DMS153 treated with DMSO at 0.1 percent for 48 hours (cell line): Measurements from ENCODE around the gene XDH.

ENCODE experiments used
- DNase-seq: peaks from one replicate; lab custom pipeline; 2025; ENCODE audit not compliant: unreplicated experiment; lab: John Stamatoyannopoulos, UW

The XDH gene

DNA sequence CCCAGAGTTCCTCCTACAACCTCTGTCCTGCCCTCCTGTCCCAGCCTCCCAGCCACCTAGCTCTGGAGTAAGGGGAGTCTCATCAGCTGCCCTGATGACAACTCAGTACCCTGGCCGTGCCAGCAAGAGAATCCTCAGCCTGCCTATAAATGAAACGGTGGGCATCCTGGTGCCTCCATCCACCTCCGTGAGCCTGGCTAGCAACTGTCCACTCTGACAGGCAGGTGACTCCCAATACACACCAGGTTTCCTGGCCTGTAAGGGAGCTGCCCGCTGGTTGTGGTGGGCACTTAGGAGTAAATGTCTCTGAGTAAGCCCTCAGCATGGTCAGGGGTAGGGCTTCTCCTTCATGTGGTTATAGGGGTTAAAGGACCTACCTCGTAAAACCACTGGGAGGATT, 81.5 kb downstream of the XDH start:
- no peak for DNase-seq

DNA sequence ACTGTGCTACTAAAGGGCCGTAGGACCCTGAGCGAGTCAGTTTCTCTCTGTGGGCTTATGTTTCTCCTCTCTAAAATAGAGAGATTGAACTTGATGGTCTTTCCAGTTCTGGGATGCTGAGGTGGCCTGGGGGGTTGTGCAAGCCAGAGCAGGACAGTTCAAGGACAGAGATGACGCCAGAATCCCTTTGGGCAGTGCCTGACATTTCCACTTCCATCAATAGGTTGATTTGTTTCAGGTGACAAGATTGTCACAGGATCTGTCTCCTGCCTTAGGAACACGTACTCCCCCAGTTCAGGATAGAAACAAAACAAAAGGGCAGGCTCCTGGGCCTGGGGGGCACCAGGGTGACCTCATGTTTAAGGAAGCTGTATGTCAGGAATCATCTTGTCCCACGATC, 82.0 kb downstream of the XDH start:
- no peak for DNase-seq

DNA sequence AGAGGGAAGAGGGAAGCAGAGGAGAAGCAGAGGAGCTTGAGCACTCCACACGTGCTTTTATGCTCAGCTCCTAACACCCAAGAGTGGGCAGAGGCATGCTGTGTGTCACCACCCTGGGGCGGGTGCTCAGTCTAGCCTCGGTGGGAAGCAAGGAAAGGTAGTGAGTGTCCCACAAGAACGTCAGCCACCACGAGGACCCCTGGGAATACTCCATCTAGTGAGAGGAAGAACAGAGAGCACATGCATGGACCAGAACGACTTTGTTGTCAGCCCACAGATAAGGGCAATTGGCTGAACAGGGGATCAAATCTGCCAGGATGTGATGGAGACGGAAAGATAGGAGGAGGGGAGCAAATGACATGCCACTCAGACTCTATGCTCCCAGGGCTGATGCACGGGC, 83.4 kb downstream of the XDH start:
- no peak for DNase-seq

DNA sequence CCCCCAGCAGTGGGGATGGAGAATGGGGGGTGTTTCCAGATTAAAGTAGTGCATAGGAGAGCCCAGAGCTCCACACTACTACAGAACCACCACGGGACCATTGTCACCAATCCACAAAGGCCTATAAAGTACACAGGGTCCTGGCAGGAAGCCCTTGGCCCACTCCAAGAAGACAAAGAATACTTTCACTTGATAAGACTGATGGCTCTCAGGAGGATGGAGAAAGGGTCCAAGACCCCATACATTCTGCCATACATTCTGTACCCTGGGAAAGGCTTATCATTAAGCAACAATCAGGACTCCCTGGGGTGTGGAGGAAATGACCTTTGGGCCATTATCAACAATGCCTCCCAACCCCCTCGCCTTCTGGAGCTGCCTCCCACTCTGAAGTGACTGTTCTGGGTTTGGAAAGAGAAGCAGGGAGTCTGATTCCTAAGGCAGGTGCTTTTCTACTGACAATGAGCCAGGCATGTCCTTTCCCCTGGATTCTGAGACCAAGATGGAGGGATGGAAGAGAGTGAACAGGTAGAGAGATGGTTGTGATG, 85.4 kb downstream of the XDH start:
- no peak for DNase-seq

DNA sequence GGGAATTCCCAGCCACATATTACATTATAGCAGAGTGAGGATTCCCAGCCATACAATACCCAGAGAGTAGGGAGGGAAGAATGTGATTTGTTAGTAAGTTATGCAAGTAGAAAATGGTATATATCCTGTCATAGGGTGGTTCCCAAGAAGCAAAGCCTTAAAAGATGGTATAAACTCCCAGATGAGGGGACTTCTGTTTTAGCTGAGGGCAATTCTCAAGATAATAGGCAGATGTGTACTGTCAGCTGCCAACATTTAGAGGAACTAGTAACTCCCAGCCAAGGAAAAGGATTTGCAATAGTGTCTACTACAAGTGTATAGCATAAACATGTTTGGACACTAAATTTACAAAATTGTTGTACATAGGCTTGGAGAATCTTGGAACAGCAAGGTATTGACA, 86.5 kb downstream of the XDH start:
- DNase-seq: no peak

DNA sequence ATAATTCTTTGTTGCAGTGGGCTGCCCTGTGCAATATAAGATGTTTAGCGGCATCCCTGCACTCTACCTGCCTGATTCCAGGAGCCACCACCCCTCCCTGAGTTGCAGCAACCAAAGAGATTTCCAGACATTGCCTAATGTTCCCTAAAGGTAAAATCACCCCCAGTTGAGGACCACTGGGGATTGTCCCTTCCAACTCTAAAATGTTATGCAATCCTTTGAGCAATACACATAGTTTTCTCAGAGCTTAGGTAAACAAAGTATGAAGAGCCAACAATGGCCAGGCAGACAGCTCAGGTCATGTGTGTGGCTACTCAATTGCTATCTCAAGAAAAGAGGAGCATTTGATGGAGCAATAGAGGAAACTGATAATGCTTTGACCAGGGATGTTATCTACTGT, 87.0 kb downstream of the XDH start:
- DNase-seq: no peak

DNA sequence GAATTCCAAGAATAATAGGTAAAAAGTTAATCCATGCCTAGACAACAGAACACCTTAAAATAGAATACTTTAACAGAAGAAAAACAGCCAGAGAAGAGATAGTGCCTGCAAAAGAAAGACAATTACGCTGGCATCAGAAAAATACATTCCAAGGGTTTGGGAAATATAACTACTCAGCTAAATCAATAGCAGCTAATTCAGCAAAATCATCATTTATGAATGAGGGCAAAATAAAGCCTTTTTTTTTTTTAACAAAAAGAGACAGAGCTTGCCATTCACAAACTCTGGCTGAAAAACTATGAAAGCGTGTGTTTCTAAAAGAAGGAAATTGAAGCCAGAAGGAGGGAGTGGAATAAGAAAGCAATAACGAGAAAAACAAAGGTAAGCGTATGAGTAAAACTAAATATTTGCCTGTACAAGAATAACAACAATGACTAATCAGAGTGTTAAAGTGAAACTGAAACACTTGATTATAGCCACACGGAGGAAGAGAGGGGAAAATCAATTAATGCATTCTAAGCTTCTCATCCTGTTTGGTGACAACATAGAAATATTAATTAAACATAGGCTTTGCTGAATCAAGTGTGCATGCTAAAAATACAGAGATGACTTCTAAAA, 90.4 kb downstream of the XDH start:
- DNase-seq: no peak

DNA sequence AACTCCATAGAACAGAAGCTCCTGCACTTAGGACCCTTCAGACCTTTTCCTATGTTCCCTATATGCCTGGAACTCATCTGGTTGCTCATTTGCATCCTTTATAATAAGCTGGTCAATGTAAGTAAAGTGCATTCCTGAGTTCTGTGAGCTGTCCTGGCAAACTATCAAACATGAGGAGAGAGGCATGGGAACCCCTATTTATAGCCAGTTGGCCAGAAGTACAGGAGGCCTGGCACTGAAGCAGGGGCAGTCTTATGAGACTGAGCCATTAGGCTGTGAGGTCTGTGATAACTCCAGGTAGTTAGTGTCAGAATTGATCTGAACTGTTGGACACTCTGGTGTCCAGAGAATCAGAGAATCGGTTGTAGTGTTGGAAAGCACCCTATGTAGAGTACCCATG, 92.2 kb downstream of the XDH start:
- DNase-seq: no peak

DNA sequence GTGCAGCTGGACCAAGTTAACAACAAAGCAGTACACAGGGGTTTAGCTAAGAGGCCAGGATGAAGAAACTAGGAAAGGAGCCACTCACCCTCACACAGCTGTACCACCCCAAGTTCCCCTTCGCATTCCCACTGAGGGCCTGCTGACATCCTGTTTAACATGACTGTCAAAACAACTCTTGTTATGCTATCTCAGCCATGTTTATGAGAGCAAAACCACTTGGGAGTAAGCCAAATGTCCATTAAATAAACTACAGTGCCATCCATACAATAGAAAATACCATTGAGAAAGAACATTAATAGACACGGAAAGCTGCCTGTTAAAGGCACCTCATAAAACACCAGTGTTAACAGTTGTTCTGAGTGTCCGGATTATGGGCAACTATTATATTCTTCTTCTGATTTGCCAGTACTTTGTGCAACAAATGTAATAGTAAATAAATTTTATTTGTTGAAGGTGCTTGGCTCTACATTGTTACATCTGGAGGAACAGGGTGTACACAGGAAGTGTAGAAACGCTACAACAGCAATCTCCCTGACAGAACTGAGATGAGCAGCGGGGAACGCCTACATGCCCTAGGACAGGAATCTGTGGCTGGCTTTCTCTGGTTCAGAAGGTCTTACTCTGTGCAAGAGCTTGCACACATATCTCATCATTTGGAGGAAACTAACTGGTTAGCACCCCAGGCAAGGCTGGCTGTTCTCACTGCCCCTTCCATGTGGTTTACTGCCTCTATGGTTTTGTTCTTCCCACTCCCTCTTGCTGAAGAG, 95.0 kb downstream of the XDH start:
- peak; percentile 81 for DNase-seq

DNA sequence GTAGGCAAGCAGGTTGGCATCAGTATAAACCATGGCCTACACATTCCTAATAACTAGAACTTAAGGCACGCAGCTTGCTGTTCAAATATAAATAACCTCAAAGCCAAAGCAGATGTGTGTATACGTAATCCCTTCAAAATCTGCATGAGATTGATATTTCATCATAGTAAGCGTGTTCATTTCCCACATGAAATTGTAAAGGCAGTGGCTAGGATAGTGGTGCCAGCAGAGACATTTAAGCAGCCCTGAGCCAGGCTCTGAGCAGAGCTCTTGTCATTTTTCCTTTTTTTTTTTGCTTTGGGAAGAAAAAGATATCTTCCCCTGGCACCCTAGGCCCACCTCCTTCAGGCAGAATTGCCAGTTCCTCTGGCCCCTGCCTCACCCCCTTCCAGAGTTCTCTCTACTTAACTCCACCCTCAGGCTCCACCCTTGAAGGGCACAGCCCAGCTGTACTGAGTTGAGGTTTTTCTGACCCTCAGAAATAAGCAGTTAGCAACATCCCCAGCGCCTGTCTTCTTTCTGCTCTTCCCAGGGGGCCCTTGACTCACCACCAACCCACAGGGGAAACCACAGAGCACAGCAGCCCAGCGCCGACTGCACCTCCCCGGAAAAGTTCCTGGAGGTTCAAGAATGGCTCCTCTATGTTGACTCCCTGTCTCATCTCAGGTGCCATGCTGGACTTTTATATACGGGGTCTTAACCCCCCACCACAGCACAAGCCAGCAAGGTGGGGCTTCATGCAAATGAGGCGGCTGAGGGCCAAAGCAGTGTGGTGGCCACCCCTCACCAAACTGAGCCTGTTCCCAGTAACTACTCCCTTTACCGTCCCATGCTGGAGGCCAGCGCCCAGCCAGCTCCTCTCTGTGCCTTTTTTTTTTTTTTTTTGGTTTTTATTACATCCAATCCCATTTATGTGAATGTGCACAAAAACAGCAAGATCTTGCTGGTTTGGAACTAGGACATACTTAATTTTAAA, 95.9 kb downstream of the XDH start:
- DNase-seq: no peak

DNA sequence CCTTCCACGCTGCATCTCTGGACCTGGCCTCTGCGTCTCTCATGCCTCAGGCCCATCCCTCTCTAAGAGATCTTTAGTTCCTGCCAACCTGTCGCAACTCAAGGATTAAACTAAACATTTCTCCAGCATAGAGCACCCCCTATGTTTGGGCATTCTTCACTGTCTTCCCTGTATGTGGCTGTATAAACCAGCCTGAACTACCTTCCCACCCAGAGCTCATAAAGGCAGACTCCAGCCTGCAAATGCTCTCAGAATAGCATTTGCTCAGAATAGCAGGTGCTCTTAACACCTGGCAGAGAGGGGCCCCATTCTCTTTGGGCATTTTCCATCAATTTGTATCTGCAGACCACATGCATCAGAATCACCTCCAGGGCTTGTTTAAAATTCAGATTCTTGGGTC, 97.1 kb downstream of the XDH start:
- DNase-seq: no peak

DNA sequence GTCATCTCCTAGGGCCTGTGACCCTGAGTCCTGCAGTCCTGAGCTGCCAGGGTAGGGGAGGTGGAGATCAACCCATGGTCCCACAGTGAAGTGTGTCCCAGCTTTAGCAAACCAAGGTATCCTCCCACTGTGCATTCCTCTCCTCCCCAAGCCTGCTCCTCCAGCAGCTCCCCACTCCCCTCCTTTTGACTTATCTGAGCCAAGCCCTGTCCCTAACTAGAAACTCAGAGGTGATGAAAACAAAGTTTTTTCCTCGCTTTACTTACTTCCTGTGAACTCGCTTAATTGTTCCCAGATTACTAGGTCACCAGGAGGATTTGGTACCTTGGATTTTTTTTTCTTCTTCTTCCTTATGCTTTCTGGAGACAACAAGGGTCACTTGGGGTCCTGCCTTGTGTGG, 99.8 kb downstream of the XDH start:
- DNase-seq: no peak

DNA sequence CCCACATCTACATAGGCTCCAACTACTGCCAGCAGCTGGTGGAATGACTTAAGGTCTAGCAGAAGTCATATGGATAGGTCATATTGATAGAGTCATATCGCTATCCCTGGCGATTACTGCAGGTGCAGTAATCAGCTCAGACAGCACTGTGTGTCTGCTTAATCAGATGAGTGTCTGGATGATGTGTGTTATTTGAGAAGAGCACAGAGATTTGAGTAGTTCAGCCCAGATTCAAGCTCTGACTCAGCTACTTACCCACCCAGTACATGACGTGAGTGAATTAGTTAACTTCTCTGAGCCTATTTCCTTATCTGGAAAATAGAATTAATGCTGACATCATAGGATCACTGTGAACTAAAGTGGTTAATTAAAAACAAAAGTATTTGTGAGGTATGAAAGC, 101.6 kb downstream of the XDH start:
- no peak for DNase-seq

DNA sequence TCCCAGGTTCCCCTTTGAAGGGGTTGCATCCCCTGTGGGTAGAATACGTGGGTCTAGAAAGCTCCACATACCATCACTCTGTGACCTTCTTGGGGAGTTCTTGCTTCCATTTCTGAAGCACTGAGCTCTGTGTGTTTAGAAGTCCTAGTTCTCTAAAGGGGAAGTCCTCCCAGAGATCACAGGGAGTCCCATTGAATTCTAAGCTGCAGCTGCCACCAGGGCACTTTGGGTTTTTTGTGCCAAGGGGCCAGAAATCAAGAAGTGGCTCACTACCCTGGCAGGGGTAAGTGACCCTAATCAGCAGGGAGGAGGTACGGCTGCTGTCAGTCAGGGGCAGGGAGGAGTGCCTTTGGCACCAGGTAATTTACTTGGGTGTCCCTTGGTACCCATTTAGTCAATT, 109.7 kb downstream of the XDH start:
- DNase-seq: no peak

DNA sequence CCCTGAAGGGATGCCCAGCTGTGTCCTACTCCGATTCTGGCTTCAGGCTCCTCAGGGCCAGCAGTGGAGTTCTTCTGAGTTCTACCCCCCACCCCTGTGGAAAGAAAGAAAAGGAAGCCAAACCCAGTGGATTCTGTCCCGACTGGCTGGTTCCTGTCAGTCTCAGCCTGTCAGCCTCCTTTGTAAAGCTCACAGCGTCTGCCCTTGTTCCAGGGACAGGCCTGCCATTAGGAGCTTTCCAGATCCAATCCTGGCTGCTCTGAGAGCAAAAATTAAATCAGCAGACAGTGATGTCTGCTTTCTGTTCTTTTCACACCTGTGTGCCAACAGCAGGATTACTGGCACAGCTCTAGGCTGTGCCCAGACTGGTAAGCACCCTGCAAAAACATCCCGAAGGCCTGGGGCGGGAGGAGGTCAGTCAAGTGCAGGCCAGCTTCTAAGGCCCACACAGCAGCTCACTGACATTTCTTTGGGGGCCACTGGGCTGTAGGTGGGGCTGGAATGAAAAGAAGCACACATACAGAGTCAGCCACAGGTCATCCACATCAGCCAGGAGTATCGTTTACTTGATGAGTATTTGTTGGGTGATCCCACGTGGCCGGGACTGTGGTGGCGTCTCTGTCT, 111.5 kb downstream of the XDH start:
- no peak for DNase-seq

DNA sequence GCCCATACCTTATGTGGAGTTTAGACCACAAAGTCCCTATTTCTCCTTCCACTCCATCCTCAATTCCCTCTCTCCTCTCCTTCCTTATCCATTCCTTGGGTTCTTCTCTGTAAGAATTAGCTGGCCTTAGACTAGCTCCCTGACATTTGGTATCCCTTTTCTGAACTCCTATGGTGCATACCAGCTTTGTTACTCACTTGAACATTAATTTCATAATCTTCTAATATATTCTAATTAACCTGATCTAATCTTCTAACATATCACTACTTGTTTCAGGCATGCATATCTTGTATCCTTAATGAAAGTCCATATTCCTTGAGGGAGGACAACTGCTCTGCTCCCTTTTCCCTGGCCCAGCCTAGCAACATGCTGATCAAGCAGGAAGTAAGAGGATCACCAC, 114.2 kb downstream of the XDH start:
- no peak for DNase-seq

DNA sequence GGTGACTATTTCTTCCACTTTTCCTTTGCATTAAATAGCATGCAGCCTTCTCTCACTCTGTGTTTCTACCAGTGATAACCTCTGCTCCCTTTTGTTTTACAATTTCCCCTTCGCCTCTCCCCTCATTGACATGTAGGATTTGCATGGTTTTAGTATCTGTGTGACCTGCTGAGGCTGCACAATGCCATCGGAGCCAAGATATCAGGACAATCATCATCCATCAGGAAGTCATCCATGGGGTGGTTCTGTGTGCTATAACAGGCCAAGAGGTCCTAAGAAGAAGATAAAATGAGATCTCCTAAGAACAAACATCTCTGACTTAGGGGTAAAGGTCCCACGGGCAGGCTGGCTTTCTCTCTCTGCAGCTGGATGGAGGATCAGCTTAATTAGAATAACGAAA, 115.0 kb downstream of the XDH start:
- DNase-seq: no peak

DNA sequence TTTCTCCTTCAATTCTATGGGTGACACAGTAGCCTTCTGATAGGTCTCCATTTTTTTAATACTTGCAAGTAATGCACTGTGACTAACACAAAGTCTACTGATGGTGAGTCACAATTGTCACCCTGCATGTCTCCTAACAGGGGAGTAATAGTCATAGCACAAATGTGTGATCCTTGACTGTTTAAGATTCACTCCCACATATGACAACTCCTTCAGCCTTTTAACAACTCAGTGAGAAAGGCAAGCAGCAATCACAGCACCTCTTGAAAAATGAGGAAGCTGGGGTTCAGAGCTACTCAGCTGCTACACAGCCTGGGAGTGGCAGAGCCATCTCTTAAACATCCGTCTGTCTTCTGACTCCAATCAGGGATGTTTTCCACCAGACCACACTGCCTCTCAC, 116.8 kb downstream of the XDH start:
- no peak for DNase-seq

DNA sequence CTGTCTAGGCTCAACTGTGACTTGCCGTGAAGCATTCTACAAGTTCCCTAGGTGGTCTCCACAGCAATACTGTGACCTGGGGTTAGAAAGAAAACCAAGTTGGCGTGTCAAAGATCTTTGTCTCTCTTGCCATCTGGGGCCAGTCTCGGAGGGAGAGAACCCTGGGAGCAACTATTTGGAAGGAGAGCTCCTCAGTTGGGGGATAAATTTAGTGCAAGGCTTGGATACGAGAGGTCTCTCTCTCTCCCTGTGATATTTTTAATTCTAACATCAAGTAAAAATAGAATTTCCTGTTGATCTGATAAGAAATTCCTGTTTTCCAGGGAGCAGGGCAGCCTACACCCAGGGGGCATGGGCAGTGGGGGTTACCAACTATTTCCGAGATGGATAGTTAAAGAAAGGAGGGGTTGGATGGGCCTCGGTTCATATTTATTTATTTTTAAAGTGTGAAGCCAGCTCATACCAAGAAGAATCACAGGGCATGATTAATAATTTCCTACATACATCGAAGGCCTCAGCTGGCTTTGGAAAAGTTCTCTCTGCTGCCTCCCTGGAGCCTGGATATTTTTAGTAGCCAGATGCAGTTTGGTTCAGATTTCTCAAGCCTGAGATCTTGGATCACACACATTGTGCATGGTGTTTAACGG, 117.8 kb downstream of the XDH start:
- DNase-seq: no peak

DNA sequence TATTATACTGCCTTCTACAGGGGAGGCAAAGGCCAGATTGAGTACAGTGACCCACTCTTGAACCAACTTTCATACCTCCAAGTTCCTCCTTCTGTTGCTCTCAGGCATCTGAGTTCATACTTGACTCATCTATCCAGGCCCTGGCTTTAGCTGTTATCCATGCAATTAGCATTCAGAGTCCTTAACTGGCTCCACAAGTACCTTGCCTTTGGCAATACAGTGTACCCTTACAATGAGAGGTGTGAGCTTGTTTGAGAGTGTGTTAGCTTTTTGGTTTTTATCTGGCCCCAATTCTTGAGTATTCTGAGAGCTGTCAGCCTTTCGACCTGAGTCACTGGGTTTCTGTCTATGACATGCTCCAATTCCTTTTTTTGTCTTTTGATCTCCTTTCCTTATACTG, 120.3 kb downstream of the XDH start:
- no peak for DNase-seq

DNA sequence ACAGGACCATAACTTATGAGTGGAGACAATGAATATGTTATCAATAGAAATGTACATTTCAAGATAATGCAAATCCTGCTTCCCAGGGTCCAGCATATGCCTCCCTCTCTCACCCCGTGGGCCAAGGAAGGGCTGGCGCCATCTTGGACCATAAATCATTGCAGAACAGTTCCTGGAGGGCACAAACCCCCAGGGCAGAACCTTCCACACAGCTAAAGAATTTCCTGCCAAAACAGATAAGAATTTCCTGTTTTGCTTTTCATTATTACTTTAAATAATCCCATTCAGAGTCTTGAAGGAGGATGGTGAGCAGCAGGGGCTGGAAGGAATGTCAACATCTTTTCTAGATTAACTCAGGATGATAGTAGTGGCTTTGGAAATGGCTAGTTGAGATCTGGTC, 126.9 kb downstream of the XDH start:
- no peak for DNase-seq
